ENCODE measurements around the gene PAFAH2. TPM values are rescaled to one million over a fixed set of nuclear protein-coding genes. Genes with fewer than 3 reads are reported as not detected.

PAFAH2 gene
- polyA plus RNA-seq, 4 donors = 17.2 to 32.7 (median 26.1) TPM

DNA sequence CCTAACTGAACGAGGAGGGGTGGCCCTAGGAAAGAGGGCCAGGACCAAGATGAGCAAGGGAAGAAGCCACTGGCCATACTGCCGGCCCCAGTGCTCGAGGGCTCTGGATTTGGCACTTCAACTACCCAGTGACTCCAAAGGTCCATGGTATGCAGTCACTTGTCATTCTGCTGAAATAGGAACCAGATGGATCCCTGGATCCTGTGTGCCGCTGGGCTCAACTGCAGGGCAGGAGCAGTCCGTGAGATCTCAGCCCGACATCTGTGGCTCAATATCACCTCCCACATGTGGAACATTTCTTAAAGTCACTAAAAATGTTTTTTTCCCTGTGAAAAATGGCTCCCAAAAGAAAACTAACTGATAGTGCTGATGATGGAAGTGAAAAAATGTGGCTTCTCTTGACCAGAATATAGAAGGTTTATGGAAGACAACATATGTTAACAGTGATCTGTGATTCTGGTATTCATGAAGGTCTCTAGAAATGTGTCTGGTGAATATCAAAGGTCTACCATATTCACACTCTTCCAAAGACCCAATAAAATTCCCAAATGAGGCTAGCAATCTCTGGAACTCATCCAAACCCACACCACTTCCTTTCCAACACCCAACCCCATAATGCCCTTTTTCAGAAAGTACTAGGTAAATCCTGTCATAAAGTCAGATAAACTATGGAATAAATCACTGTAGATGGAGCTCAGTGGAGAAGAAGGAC, 24.1 kb downstream of the PAFAH2 start:
- Histone ChIP-seq H3K4me1 (ENCODE audit: control insufficient read depth in 3 of 3, insufficient read depth in 2 of 3, low read depth in 1 of 3, low read length in 2 of 3) (peaks cover 0 to 17% (median 3%) of the 10 kb centered on the region in 3 donors), H3K36me3 (ENCODE audit: control insufficient read depth in 3 of 3, insufficient read depth in 2 of 3, low read depth in 1 of 3, low read length in 3 of 3) (peaks cover 13 to 63% (median 16%) of the 10 kb centered on the region in 3 donors), H3K27me3 (ENCODE audit: control insufficient read depth in 3 of 3, insufficient read depth in 3 of 3, low read length in 3 of 3) (no peaks in the 10 kb centered on the region), H3K4me3 (ENCODE audit: low read depth in 1 of 3, low read length in 3 of 3) (no peak overlapping the region), H3K9me3 (ENCODE audit: control insufficient read depth in 2 of 2, insufficient read depth in 1 of 2, low read depth in 1 of 2, low read length in 1 of 2) (no peaks in the 10 kb centered on the region), H3K27ac (ENCODE audit: low read depth in 1 of 3, low read length in 2 of 3) (no peak overlapping the region)
- DNase-seq = no peak
- WGBS, 3 donors = 94 to 98% (median 95%) methylated on average over 6 of the region's 6 CpGs
- no peak for FAIRE-seq

DNA sequence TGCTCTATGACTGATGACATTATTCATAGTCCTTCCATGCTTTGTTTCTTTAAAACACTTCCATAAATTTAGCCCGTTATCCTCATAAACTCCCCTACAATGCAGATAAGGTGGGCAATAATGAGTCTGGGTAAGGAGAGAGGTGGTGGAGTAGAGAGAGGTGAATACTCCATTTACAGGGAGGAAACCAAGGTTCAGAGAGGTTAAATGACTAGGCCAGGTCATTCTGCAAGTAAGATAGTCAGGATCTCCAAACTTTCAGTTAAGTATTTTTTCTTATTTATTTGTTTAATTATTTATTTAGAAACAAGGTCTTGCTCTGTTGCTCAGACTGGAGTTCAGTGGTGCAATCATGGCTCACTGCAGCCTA, 26.1 kb downstream of the PAFAH2 start:
- H3K27ac ChIP-seq (ENCODE audit: low read depth in 1 of 3, low read length in 2 of 3) = peak overlapping the region in 1 of 3 donors; percentile 64
- H3K4me1 ChIP-seq (ENCODE audit: control insufficient read depth in 3 of 3, insufficient read depth in 2 of 3, low read depth in 1 of 3, low read length in 2 of 3) = peaks cover 0 to 17% (median 3%) of the 10 kb centered on the region in 3 donors
- DNase-seq = no peak
- H3K4me3 ChIP-seq (ENCODE audit: low read depth in 1 of 3, low read length in 3 of 3) = no peak overlapping the region
- H3K9me3 ChIP-seq (ENCODE audit: control insufficient read depth in 2 of 2, insufficient read depth in 1 of 2, low read depth in 1 of 2, low read length in 1 of 2) = no peaks in the 10 kb centered on the region
- no peaks in the 10 kb centered on the region for H3K27me3 ChIP-seq (ENCODE audit: control insufficient read depth in 3 of 3, insufficient read depth in 3 of 3, low read length in 3 of 3)
- H3K36me3 ChIP-seq (ENCODE audit: control insufficient read depth in 3 of 3, insufficient read depth in 2 of 3, low read depth in 1 of 3, low read length in 3 of 3) = peaks cover 13 to 66% (median 18%) of the 10 kb centered on the region in 3 donors
- no peak for FAIRE-seq
- 12 to 32% (median 29%) methylated on average over 1 of the region's 1 CpG for WGBS, 3 donors

DNA sequence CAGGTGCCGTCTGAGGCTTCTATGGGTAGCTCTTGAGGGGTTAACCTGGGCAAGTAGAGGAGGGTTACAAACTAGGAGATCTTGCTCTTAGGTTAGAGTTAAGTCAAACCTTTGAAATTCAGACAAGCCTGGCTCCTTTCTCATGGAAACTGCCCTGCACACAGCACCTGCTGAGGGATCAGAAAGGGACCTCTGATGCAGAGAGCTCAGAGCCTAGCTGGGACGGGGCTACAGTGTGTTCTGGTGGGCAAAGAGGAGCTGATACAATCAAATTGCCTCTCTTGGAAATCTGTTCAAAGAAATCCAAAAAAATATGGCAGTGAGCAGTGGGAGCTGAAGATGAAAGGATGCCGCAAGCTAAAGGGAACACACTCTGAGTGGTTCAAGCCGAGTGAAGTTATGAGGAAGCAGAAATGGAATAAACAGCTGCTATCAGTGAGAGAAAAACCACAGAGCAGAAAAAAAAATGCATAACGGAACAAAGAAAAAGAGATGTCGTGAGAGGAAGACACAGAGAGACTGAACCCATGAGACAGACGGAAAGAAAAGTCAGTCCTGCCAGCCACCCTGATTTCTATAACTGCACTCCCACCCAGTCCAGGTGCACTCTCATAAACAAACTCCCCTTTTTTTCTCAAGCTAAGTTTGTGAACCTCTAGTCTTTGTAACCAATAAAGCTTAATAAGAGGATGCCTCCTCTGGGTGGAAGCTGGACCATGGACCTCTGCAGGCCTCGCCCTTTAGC, 26.6 kb downstream of the PAFAH2 start:
- no peaks in the 10 kb centered on the region for H3K9me3 ChIP-seq (ENCODE audit: control insufficient read depth in 2 of 2, insufficient read depth in 1 of 2, low read depth in 1 of 2, low read length in 1 of 2)
- 42 to 56% (median 47%) methylated on average over 8 of the region's 8 CpGs for WGBS, 3 donors
- H3K36me3 ChIP-seq (ENCODE audit: control insufficient read depth in 3 of 3, insufficient read depth in 2 of 3, low read depth in 1 of 3, low read length in 3 of 3) = peaks cover 13 to 63% (median 20%) of the 10 kb centered on the region in 3 donors
- no peaks in the 10 kb centered on the region for H3K27me3 ChIP-seq (ENCODE audit: control insufficient read depth in 3 of 3, insufficient read depth in 3 of 3, low read length in 3 of 3)
- no peak overlapping the region for H3K4me3 ChIP-seq (ENCODE audit: low read depth in 1 of 3, low read length in 3 of 3)
- peak overlapping the region in 2 of 3 donors; percentile 48 to 64 for H3K27ac ChIP-seq (ENCODE audit: low read depth in 1 of 3, low read length in 2 of 3)
- FAIRE-seq = no peak
- DNase-seq = peak; percentile 50 to 74
- H3K4me1 ChIP-seq (ENCODE audit: control insufficient read depth in 3 of 3, insufficient read depth in 2 of 3, low read depth in 1 of 3, low read length in 2 of 3) = peaks cover 0 to 17% (median 3%) of the 10 kb centered on the region in 3 donors

DNA sequence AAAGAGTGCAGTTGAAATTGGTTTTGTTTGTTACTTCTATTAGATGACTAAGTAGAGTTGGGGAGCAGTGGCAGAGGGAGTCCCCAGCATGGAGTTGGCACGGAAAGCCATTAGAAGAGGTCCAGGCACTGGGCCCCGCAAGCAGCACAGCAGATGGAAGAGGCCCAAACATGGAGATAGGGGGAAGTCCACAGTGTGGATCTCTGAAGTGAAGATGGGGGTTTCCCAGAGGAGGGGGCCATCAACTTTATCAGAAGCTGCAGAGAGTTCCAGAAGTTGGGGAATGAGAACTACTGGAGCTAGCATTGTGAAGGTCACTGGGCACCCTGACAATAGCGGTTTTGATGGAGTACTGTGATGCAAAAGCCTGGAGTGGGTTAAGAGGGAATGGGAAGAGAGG, 30.6 kb downstream of the PAFAH2 start:
- no peak overlapping the region for H3K27ac ChIP-seq (ENCODE audit: low read depth in 1 of 3, low read length in 2 of 3)
- DNase-seq (no peak), FAIRE-seq (no peak)
- H3K4me1 ChIP-seq (ENCODE audit: control insufficient read depth in 3 of 3, insufficient read depth in 2 of 3, low read depth in 1 of 3, low read length in 2 of 3) = peaks cover 0 to 17% (median 3%) of the 10 kb centered on the region in 3 donors
- no peaks in the 10 kb centered on the region for H3K27me3 ChIP-seq (ENCODE audit: control insufficient read depth in 3 of 3, insufficient read depth in 3 of 3, low read length in 3 of 3)
- WGBS, 3 donors = 82 to 98% (median 94%) methylated on average over 3 of the region's 3 CpGs
- H3K36me3 ChIP-seq (ENCODE audit: control insufficient read depth in 3 of 3, insufficient read depth in 2 of 3, low read depth in 1 of 3, low read length in 3 of 3) = peaks cover 7 to 52% (median 13%) of the 10 kb centered on the region in 3 donors
- H3K4me3 ChIP-seq (ENCODE audit: low read depth in 1 of 3, low read length in 3 of 3) = no peak overlapping the region
- no peaks in the 10 kb centered on the region for H3K9me3 ChIP-seq (ENCODE audit: control insufficient read depth in 2 of 2, insufficient read depth in 1 of 2, low read depth in 1 of 2, low read length in 1 of 2)

DNA sequence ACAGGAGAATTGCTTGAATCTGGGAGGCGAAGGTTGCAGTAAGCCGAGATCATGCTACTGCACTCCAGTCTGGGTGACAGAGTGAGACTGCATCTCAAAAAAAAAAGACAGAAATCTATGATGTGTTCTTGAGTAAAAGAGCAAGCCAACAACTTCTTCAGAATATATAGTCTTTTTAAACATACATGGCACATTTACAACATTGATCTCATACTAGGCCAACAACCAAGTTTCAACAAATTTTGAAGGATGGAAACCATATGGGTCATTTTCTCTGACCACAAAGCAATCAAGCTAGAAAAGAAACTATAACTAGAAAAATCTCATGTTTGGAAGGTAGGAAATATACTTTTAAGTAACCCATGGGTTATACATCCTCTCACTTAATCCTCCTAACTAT, 38.3 kb downstream of the PAFAH2 start:
- no peak for DNase-seq
- WGBS, 3 donors = 85 to 100% (median 93%) methylated on average over 2 of the region's 2 CpGs
- H3K27ac ChIP-seq (ENCODE audit: low read depth in 1 of 3, low read length in 2 of 3) = no peak overlapping the region
- H3K9me3 ChIP-seq (ENCODE audit: control insufficient read depth in 2 of 2, insufficient read depth in 1 of 2, low read depth in 1 of 2, low read length in 1 of 2) = peaks cover 0 to 6% of the 10 kb centered on the region in 2 donors
- H3K4me1 ChIP-seq (ENCODE audit: control insufficient read depth in 3 of 3, insufficient read depth in 2 of 3, low read depth in 1 of 3, low read length in 2 of 3) = no peaks in the 10 kb centered on the region
- H3K4me3 ChIP-seq (ENCODE audit: low read depth in 1 of 3, low read length in 3 of 3) = no peak overlapping the region
- FAIRE-seq = no peak
- no peaks in the 10 kb centered on the region for H3K27me3 ChIP-seq (ENCODE audit: control insufficient read depth in 3 of 3, insufficient read depth in 3 of 3, low read length in 3 of 3)
- peaks cover 17 to 41% (median 21%) of the 10 kb centered on the region in 3 donors for H3K36me3 ChIP-seq (ENCODE audit: control insufficient read depth in 3 of 3, insufficient read depth in 2 of 3, low read depth in 1 of 3, low read length in 3 of 3)

DNA sequence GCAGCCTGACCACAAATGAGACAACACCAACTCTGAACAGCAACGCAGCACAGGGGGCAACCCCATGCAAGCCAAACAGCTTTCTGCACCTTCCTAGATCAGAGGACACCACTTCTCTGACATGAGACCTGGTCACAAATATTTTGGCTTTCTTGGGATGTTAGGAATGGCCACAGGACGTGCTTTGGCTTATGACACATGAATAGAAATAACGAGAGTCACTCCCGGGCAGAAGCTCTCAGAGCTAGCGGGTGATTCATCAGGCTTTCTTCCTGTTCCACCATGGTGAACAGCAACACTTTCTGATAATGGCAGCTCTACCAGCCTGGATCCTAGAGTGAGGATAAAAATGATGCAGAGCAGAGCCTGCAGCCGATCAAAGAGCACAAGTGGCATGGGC, 39.4 kb downstream of the PAFAH2 start:
- H3K9me3 ChIP-seq (ENCODE audit: control insufficient read depth in 2 of 2, insufficient read depth in 1 of 2, low read depth in 1 of 2, low read length in 1 of 2) = peaks cover 0 to 6% of the 10 kb centered on the region in 2 donors
- H3K27me3 ChIP-seq (ENCODE audit: control insufficient read depth in 3 of 3, insufficient read depth in 3 of 3, low read length in 3 of 3) = no peaks in the 10 kb centered on the region
- H3K4me1 ChIP-seq (ENCODE audit: control insufficient read depth in 3 of 3, insufficient read depth in 2 of 3, low read depth in 1 of 3, low read length in 2 of 3) = no peaks in the 10 kb centered on the region
- peaks cover 17 to 36% (median 21%) of the 10 kb centered on the region in 3 donors for H3K36me3 ChIP-seq (ENCODE audit: control insufficient read depth in 3 of 3, insufficient read depth in 2 of 3, low read depth in 1 of 3, low read length in 3 of 3)
- FAIRE-seq (no peak), DNase-seq (no peak)
- H3K27ac ChIP-seq (ENCODE audit: low read depth in 1 of 3, low read length in 2 of 3) = no peak overlapping the region
- 92 to 95% (median 93%) methylated on average over 6 of the region's 6 CpGs for WGBS, 3 donors
- H3K4me3 ChIP-seq (ENCODE audit: low read depth in 1 of 3, low read length in 3 of 3) = no peak overlapping the region

DNA sequence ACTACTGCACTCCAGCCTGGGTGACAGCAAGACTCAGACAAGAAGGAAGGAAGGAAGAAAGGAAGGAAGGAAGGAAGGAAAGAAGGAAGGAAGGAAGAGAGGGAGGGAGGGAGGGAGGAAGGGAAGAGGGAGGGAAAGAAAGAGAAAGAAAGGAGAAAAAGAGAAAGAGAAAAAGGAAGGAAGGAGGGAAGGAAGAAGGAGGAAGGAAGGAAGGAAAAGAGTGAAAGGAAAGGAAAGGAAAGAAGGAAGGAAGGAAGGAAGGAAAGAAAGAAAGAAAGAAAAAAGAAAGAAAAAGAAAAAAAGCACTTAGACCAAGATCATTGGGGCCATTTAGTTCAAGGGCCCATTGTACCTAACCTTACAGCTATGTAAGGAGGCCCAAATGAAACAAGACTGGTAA, 42.3 kb downstream of the PAFAH2 start:
- no peak overlapping the region for H3K27ac ChIP-seq (ENCODE audit: low read depth in 1 of 3, low read length in 2 of 3)
- H3K4me1 ChIP-seq (ENCODE audit: control insufficient read depth in 3 of 3, insufficient read depth in 2 of 3, low read depth in 1 of 3, low read length in 2 of 3) = no peaks in the 10 kb centered on the region
- DNase-seq (no peak), FAIRE-seq (no peak)
- no peak overlapping the region for H3K4me3 ChIP-seq (ENCODE audit: low read depth in 1 of 3, low read length in 3 of 3)
- H3K9me3 ChIP-seq (ENCODE audit: control insufficient read depth in 2 of 2, insufficient read depth in 1 of 2, low read depth in 1 of 2, low read length in 1 of 2) = peaks cover 0 to 6% of the 10 kb centered on the region in 2 donors
- H3K27me3 ChIP-seq (ENCODE audit: control insufficient read depth in 3 of 3, insufficient read depth in 3 of 3, low read length in 3 of 3) = no peaks in the 10 kb centered on the region
- peaks cover 5 to 14% (median 7%) of the 10 kb centered on the region in 3 donors for H3K36me3 ChIP-seq (ENCODE audit: control insufficient read depth in 3 of 3, insufficient read depth in 2 of 3, low read depth in 1 of 3, low read length in 3 of 3)

DNA sequence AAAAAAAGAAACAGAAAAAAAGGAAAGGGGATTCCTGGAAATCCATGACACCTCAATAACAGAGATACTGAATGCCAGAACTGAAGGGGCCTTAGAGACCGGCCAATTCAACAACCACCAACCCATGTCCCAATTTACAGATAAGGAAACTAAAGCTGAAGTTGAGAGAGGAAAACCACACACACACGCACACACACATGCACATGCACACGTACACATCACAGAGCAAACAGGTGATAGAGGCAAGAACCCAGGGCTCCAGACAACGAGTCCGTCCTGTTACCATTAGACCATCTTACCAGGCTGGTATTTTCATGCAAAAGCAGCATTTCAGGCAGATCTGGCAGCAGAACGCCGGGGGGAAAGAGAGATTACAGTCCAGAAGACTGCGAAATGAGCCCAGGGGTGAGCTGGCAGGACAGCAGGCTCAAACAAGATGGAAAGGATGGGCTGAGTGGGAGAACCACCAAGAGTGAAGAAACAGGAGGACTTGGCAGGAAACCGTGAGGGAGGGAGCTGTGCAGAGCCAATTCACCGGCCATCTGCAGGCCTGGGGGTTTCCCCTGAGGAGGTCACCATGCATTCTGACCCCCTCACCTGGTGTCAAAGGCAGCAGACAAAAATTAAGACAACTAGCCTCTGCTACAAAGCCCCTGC, 43.5 kb downstream of the PAFAH2 start:
- peaks cover 0 to 10% of the 10 kb centered on the region in 2 donors for H3K9me3 ChIP-seq (ENCODE audit: control insufficient read depth in 2 of 2, insufficient read depth in 1 of 2, low read depth in 1 of 2, low read length in 1 of 2)

More for the DNA sequence above, 43.5 kb downstream of the PAFAH2 start:
- FAIRE-seq (no peak), DNase-seq (no peak)
- no peaks in the 10 kb centered on the region for H3K27me3 ChIP-seq (ENCODE audit: control insufficient read depth in 3 of 3, insufficient read depth in 3 of 3, low read length in 3 of 3)
- H3K36me3 ChIP-seq (ENCODE audit: control insufficient read depth in 3 of 3, insufficient read depth in 2 of 3, low read depth in 1 of 3, low read length in 3 of 3) = peaks cover 5 to 10% (median 7%) of the 10 kb centered on the region in 3 donors
- 75 to 83% (median 81%) methylated on average over 10 of the region's 10 CpGs for WGBS, 3 donors
- H3K4me1 ChIP-seq (ENCODE audit: control insufficient read depth in 3 of 3, insufficient read depth in 2 of 3, low read depth in 1 of 3, low read length in 2 of 3) = no peaks in the 10 kb centered on the region
- no peak overlapping the region for H3K4me3 ChIP-seq (ENCODE audit: low read depth in 1 of 3, low read length in 3 of 3)
- no peak overlapping the region for H3K27ac ChIP-seq (ENCODE audit: low read depth in 1 of 3, low read length in 2 of 3)
